Measurements from ENCODE around the gene COQ4. TPM values are rescaled to one million over a fixed set of nuclear protein-coding genes. Genes with fewer than 3 reads are reported as not detected.

COQ4 gene
- total and polyA plus RNA-seq, 2 of the 8 experiments (the other 6 are each of a cell fraction or from before 2014, with no cell fraction given), result 32.3 to 58.8 TPM

DNA sequence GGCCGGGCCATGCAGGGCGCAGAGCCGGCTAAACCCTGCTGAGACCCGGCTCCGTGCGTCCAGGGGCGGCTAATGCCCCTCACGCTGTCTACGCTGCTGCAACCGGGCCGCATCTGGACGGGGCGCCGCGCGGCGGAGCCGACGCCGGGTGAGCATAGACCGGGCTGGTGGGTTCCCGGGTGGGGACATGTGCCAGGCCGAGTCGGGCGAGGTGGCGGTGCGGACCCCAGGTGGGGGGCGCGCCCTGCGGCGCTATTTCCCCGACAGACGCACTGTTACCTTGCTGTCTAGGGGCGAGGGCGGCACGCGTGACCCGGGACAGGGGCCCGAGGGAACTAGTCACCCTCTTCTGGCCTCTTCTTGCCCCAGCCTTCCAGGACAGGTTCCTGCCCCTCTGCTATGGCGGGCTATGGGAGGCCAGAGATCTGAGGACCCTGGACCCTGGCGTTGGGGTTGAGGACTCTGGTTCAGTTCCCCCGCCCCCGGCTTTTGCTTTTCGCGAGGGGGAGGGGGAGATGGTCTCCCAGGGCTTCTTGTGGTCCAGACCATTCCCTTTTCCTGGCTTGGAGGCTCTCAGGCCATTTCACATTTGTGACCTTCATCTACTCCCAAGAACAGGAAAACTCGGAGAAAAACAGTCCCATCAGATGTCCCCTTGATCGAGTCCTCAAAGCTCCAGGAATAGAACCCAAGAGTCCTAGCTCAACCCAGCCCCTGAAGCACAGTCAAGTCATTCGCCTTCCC lies 18.2 kb downstream of the COQ4 start:
- H2BK20ac ChIP-seq (ENCODE audit: low read length), result no peak overlapping the region
- WGBS, 2 experiments (ENCODE audit: extremely low coverage in 1 of 2, insufficient coverage in 1 of 2, insufficient read length in 1 of 2, insufficient replicate concordance in 2 of 2, low coverage in 1 of 2, low lambda C conversion rate in 2 of 2, missing lambda C conversion rate in 1 of 2), result 2% methylated on average over 26 of the region's 48 CpGs; no CpG with 5 or more reads in 1 of the 2 experiments
- no peak overlapping the region for H4K5ac ChIP-seq (ENCODE audit: insufficient read length, low read depth, low read length)
- 0 out of 2 replicates have a peak overlapping the region, but pooled peaks have one; percentile 29 for H3K18ac ChIP-seq (ENCODE audit: extremely low read depth, low read length)
- peaks cover 0 to 4% (median 2%) of the 10 kb centered on the region in 4 experiments; a peak in 2 of 8 replicates for H3K36me3 ChIP-seq (ENCODE audit: control insufficient read depth in 2 of 4, insufficient read depth in 4 of 4, low read length in 3 of 4)
- no peaks in the 10 kb centered on the region for H3K9me3 ChIP-seq (ENCODE audit: insufficient read depth in 2 of 2, low read depth in 1 of 2, low read length in 1 of 2)
- H4K20me1 ChIP-seq (replicated peaks in 1 of 2; ENCODE audit: control insufficient read depth in 1 of 2, insufficient read depth in 2 of 2, low read length in 2 of 2), result peaks cover 0 to 2% of the 10 kb centered on the region in 2 experiments
- no peaks in the 10 kb centered on the region for H3K79me2 ChIP-seq (ENCODE audit: control insufficient read depth in 1 of 2, insufficient read depth in 2 of 2, low read length in 2 of 2)
- H2BK5ac ChIP-seq (ENCODE audit: low read depth, low read length), result no peak overlapping the region
- 0 out of 2 replicates have a peak overlapping the region, but pooled peaks have one; percentile 72 for H4K8ac ChIP-seq (ENCODE audit: extremely low read depth, insufficient read depth, low read length)
- DNase-seq (ENCODE audit: low read depth in 1 of 2, low spot score in 2 of 2) (peak in 1 of 2 experiments; percentile 77), FAIRE-seq (no peak)
- H3K4ac ChIP-seq (replicated peaks; ENCODE audit: insufficient read length, low read depth, low read length), result no peak overlapping the region
- H2BK12ac ChIP-seq (ENCODE audit: low read depth, low read length), result no peak overlapping the region
- ChIA-PET CTCF (ENCODE audit: partially characterized antibody) (interaction anchor here (0.6 to 8.7 kb wide), 39 partner anchors 8 to 603 kb away, joined by 3 to 127 read pairs (median 5); partner anchors contain the start of gene URM1), POLR2A (ENCODE audit: partially characterized antibody) (interaction anchor here (0.7 to 1.5 kb wide), 16 partner anchors 9 to 212 kb away, joined by 3 to 6 read pairs (median 4); no protein-coding TSS in a partner anchor)
- no peak overlapping the region for H2AFZ ChIP-seq (ENCODE audit: low read length)
- peak overlapping the region; percentile 60 to 90 (median 76) for H3K4me3 ChIP-seq (ENCODE audit: extremely low read depth in 1 of 4, insufficient read depth in 2 of 4, low read depth in 3 of 4, low read length in 4 of 4)
- peaks cover 0 to 2% (median 0%) of the 10 kb centered on the region in 4 experiments; a peak in 2 of 7 replicates for H3K4me1 ChIP-seq (replicated peaks in 1 of 4; ENCODE audit: control insufficient read depth in 3 of 4, insufficient read depth in 4 of 4, low read length in 3 of 4)
- H2BK15ac ChIP-seq (ENCODE audit: low read length), result no peak overlapping the region
- H3K23me2 ChIP-seq (ENCODE audit: low read depth, low read length), result peaks cover 5% of the 10 kb centered on the region; the same call in 1 of the 2 replicates
- peak overlapping the region; percentile 55 to 95 for H3K4me2 ChIP-seq (ENCODE audit: insufficient read depth in 1 of 2, low read depth in 2 of 2, low read length in 2 of 2)
- no peak overlapping the region for H4K91ac ChIP-seq (replicated peaks; ENCODE audit: insufficient read length, low read length)
- no peak overlapping the region for H3K23ac ChIP-seq (ENCODE audit: insufficient read length)
- H3K27me3 ChIP-seq (replicated peaks in 1 of 4; ENCODE audit: control insufficient read depth in 3 of 4, extremely low read depth in 1 of 4, insufficient read depth in 3 of 4, low read length in 3 of 4), result no peaks in the 10 kb centered on the region; a peak in 1 of 7 replicates
- peak overlapping the region in 2 of 4 experiments; percentile 22 to 39; a peak in 4 of 7 replicates for H3K9ac ChIP-seq (replicated peaks in 1 of 4; ENCODE audit: extremely low read depth in 1 of 4, low read depth in 3 of 4, low read length in 3 of 4)
- no peak overlapping the region for H3K14ac ChIP-seq (ENCODE audit: insufficient read length)
- H3K27ac ChIP-seq (ENCODE audit: low read depth, low read length), result no peak overlapping the region
- no peak overlapping the region for H2AK5ac ChIP-seq (ENCODE audit: low read depth, low read length)
- no peak overlapping the region for H2BK120ac ChIP-seq (replicated peaks; ENCODE audit: low read depth, low read length)
- H3K56ac ChIP-seq (replicated peaks; ENCODE audit: insufficient read length, low read depth, low read length), result no peak overlapping the region
- no peaks in the 10 kb centered on the region for H3K79me1 ChIP-seq (ENCODE audit: low read depth, low read length)
- TF ChIP-seq PHF8 (conservative IDR thresholded peaks at IDR 0.05; ENCODE audit: low read depth, low read length), result no peak
- peak; percentile 72 for TF ChIP-seq KDM4A (IDR thresholded peaks at IDR 0.05; ENCODE audit: low read depth, low read length, severe bottlenecking)
- no peak for TF ChIP-seq RFX5 (IDR thresholded peaks at IDR 0.05; ENCODE audit: borderline replicate concordance, low read depth, low read length)
- no peak for TF ChIP-seq BACH1 (IDR thresholded peaks at IDR 0.05; ENCODE audit: low read length)
- TF ChIP-seq BCL11A (IDR thresholded peaks at IDR 0.05; ENCODE audit: low read depth in 2 of 2, low read length in 2 of 2), result no peak
- TF ChIP-seq HDAC6 (IDR thresholded peaks at IDR 0.05; ENCODE audit: low read depth, low read length), result no peak
- no peak for TF ChIP-seq CREB1 (IDR thresholded peaks at IDR 0.05)
- TF ChIP-seq SIN3A (conservative IDR thresholded peaks at IDR 0.05 in 1 of 2, IDR thresholded peaks at IDR 0.05 in 1 of 2; ENCODE audit: low read depth in 1 of 2, low read length in 2 of 2), result no peak
- peak; percentile 15 for TF ChIP-seq RNF2 (IDR thresholded peaks at IDR 0.05; ENCODE audit: borderline replicate concordance, low read depth, low read length, missing control alignments, poor library complexity, severe bottlenecking)
- no peak for TF ChIP-seq YY1 (IDR thresholded peaks at IDR 0.05; ENCODE audit: low read depth, low read length)
- no peak for TF ChIP-seq TBP (IDR thresholded peaks at IDR 0.05; ENCODE audit: low read depth, low read length)
- TF ChIP-seq SIX5 (IDR thresholded peaks at IDR 0.05; ENCODE audit: low read depth, low read length), result no peak
